OCI-LY7 (cell line): ENCODE results near the gene SLC38A3.

Experiments used
- EZH2phosphoT487 ChIP-seq: fragments of 200-600 bp; sonication (generic); IDR thresholded peaks from 2 replicates; pipeline ENCODE4 v1.6.1; 2018; ENCODE audit warnings: low read depth, borderline replicate concordance, mild to moderate bottlenecking, mixed run types, antibody characterized with exemption, low read length, moderate library complexity, mixed read lengths
- TF ChIP-seq, protein P1 (sequence below): fragments of 200-600 bp; sonication (generic); conservative IDR thresholded peaks from 2 replicates; pipeline ENCODE4 v1.5.1; 2014; ENCODE audit warnings: mild to moderate bottlenecking, antibody characterized with exemption, low read length, moderate library complexity, mixed read lengths

DNA sequence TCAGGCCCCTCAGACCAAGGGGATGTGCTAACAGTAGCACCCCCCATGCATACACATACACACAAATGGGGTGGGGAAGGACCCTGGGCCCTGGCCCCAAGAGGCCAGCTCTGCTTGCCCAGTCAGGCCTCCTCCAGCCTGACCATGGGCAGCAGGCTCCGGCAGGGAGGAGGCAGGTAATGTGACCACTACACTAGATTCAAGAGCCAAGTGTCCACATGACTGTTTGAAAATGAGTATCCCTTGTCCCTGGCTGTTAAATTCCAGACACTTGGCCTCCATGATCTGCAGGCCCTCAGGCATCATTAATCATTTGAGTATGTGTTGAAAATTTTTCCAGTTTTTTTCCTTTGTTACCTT is 17.1 kb downstream of the SLC38A3 start:
- TF ChIP-seq, protein P1, sequence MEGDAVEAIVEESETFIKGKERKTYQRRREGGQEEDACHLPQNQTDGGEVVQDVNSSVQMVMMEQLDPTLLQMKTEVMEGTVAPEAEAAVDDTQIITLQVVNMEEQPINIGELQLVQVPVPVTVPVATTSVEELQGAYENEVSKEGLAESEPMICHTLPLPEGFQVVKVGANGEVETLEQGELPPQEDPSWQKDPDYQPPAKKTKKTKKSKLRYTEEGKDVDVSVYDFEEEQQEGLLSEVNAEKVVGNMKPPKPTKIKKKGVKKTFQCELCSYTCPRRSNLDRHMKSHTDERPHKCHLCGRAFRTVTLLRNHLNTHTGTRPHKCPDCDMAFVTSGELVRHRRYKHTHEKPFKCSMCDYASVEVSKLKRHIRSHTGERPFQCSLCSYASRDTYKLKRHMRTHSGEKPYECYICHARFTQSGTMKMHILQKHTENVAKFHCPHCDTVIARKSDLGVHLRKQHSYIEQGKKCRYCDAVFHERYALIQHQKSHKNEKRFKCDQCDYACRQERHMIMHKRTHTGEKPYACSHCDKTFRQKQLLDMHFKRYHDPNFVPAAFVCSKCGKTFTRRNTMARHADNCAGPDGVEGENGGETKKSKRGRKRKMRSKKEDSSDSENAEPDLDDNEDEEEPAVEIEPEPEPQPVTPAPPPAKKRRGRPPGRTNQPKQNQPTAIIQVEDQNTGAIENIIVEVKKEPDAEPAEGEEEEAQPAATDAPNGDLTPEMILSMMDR, result no peak
- no peak for TF ChIP-seq EZH2phosphoT487
